Endothelial cell of hepatic sinusoid (primary cell): ENCODE measurements around the gene CCL22.
"Not testable (repeated sequence)": the region's sequence is repeated elsewhere in the genome, so short reads cannot be mapped to it uniquely, and the experiment has no call there.

Experiments
- in situ Hi-C: cut with HindIII; loops from 2 replicates; pipeline ENCODE4 v1.10.0; 2017; ENCODE audit warnings: low sequenced_read_pairs

The CCL22 gene

DNA sequence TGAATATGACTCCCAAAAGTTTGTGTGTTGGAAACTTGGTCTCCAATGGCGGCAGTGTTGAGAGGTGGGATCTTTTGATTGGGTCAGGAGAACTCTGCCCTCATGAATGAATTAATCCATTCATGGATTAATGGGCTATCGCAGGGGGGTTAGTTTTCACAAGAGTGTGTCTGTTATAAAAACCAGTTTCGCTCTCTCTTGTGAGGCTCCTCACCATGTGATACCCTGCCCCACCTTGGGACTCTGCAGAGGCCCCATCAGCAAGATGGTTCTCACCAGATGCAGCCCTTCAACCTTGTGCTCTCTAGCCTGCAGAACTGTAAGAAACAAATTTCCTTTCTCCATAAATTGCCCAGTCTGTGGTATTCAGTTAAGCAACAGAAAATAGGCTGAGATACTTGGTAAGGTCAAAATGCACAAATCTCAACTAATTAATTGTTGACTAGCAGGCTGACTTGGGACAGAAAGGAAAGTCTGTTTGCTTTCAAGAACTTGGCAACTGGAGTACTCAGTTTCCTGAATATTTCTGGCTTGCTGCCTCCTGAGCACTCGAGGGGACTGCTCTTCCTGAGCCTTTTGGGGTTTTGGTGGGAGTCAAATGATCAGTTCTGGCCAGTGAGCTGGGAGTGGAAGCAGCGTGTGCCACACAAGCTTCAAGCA, 32.2 kb downstream of the CCL22 start:
- in situ Hi-C loops: loop anchor here (5.0 kb wide), 1 partner anchor 43 kb away; no protein-coding TSS in a partner anchor

DNA sequence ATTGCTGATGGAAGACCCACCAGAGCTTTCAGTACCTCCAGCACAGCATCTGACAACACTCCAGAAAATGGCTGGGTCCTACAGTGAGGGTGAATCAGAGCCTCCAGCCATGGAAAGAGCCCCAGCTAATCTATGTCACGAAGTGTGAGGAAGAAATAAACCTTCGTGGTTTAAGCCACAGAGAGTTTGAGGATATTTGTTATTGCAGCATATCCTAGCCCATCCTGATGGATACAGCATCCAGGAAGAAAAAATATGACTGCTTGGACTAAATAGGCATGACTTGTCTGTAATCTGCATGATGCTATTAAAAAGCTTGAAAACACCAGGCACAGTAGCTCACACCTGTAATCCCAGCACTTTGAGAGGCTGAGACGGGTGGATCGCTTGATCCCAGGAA, 32.7 kb downstream of the CCL22 start:
- in situ Hi-C loops: loop anchor here (5.0 kb wide), 1 partner anchor 44 kb away; no protein-coding TSS in a partner anchor

DNA sequence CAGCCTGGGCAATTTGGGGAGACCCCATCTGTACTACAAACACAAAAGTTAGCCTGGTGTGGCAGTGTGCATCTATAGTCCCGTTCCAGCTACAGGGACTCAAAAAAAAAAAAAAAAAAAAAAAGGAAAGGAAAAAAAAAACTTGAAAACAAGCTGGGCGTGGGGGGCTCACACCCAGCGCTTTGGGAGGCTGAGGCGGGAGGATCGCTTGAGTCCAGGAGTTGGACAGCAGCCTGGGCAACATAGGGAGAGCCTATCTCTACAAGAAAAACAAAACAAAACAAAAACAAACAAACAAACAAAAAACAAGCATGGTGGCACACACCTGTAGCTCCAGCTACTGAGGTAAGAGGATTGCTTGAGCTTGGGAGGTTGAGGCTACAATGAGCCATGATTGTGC, 33.1 kb downstream of the CCL22 start:
- in situ Hi-C loops: loop anchor here (5.0 kb wide), 1 partner anchor 44 kb away; no protein-coding TSS in a partner anchor

DNA sequence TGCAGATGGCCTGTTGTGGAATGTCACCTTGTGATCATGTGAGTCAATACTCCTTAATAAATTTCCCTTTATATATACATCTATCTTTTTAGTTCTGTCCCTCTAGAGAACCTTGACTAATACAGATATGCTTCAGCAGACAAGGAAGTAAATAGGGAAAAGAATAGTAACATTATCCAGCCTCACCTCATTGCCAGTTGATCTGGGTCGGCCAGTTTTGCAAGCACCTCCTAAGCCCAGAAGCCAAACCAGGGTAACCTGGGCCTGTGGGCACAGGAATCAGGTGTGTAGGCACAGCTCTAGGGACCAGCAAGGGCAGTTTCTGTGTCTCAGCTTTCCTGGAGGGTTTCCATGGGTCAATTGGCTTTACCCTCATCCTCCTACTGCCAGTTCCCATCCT, 34.1 kb downstream of the CCL22 start:
- in situ Hi-C loops: loop anchor here (5.0 kb wide), 1 partner anchor 45 kb away; no protein-coding TSS in a partner anchor

DNA sequence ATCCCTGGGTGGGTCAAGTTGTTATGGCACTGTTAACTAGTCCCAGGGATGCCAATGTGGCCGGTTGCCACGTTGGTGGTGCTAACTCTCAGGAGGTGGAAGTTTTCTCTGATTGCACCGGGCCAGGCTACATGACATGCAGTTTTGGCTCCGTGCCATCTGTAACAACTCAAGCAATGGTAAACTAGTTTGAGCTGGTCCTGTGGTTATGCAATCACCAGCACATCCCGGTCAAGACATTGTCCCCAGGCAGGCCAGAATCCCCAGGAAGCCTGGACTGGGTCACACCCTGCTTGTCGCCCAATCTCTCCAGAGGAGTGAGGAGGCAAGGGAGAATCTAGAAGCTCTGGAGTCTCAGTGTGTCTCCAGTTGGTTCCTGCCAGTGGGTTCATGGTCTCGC, 35.9 kb downstream of the CCL22 start:
- in situ Hi-C loops: loop anchor here (5.0 kb wide), 1 partner anchor 47 kb away; no protein-coding TSS in a partner anchor

DNA sequence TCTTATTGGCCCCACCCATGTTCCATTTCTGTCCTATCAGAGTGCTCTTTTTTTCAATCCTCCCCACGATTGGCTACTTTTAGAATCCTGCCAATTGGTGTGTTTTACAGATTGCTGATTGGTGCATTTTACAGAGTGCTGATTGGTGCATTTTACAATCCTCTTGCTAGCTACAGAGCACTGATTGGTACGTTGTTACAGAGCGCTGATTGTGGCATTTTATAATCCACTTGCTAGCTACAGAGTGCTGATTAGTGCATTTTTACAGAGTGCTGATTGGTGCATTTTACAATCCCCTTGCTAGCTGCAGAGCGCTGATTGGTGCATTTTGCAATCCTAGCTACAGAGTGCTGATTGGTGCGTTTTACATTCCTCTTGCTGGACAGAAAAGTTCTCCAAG, 36.4 kb downstream of the CCL22 start:
- in situ Hi-C loops: no loop called here

DNA sequence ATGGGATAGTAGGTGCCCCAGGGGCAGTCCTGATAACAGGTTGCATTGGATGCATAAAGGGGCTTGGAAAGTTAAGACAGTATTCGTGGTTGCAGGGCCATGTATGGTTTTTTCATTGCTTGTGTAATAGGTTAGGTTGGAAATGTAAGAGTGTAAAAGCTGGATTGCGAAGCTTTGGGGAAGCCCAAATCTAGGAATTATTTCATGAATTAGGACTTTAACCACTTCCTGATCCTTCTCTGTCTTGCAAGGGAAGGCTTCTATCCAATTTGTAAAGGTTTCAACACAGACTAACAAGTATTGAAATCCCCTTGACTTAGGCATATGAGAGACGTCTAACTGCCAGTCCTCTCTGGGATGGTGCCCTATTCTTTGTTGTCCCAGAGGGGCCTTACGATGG, 38.2 kb downstream of the CCL22 start:
- in situ Hi-C loops: no loop called here

DNA sequence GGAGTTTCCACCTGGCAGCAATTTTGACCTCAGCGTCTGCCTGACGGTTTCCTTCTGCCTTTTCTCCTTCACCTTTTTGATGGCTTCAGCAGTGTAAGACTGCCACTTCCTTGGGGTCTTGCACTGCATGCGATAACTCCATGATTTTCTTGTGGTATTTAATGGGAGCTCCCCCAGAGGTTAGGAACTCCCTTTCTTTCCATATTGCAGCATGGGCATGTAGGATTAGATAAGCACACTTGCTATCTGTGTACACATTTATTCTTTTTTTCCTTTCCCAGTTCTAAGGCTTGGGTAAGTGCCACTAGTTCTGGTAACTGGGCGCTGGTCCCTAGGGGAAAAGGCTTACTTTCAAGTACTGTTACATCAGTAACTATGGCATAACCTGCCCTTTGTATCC, 38.9 kb downstream of the CCL22 start:
- in situ Hi-C loops: not testable (repeated sequence)

DNA sequence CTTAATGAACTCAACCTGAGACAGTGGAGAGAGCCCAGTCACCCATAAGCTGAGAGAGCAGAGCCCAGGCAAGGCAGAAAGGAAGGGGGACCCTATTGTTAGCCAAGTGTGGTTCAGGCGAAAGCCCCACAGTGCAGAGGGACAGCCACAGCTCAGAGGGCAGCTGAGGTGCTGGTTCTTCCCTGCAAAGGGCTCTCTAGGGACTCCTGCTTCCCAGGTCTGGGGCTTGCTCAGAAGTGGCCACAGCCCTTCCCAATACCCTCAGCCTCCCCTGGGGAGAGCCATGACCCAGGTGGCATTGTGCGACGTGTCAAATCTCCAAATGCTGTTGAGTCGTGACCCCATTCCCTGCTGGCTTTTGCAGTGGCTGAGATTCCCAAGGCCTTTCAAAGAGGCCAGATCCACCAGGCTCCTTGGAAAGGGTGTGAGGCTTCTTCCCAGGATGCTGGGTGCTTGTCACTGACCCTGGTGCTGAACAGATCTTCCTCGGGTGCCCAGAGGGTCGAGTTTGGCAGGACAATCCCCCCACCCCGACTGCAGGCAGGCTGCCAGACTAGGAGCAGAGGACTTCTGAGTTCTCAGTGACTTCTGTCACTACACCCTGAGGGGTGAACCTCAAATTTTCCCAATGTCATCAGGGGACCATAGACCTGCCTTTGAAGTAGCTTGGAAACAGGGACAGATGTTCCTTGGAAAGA, 43.5 kb downstream of the CCL22 start:
- in situ Hi-C loops: no loop called here

DNA sequence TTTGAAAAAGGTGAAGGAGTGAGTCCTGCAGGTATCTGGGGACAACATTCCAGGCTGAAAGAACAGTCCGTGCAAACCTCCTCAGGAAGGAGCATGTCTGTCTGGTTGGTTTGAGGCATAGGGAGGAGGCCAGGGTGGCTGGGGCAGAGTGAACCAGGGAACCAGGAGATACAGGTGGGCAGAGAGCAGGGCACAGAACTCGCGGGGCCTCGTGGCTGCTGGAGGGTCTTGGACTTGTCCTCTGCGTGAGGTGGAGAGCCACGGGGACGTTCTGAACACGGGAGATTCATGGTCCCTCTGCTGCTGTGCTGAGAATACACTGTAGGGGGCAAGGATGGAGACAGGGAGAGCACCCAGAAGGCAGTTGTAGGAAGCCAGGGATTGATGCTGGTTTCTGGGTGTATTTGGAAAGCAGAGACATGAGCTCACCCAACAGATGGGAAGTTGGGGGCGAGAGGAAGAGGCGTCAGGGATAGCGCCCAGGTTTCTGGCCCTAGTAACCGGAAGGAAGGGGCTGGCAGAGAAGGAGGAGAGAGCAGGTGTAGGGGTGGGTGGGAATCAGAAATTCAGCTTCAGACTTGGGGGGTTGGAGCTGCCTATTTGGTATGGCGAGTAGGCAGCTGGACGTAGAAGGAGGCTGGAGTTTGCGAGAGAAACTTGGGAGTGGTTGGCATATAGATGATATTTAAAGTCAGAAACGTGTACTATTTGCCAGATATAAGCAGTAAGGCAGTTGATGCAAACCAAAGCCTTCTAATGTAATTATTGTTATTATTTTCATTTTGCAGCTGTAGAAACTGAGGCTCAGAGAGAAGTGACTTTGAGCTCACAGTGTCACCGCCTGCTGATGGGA, 45.6 kb downstream of the CCL22 start, which contains the start of gene CCL17:
Gene CCL17, plus strand, starts transcription at position 803 of the 853 bp plus-strand sequence. CDS start 9,166 bp downstream, outside the sequence.
- in situ Hi-C loops: no loop called here

DNA sequence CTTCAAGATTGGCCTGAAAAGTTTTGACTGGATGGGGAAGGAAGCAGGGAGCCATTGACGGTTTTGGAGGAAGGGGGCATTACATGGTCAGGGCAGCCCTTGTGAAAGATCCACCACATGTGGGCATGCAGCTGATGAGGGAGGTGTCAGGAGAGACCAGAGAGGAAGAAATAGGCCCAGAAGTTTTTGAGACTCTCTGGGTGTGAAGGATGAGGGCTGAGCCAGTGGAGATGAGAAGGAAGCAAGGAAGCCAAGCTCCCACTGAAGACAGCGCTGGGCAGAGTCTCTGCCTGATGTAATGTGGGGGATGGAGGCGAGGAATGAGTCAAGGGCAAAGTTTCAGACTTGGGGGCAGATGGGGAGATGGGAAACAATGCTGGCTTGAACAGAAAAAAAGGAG, 46.5 kb downstream of the CCL22 start:
- in situ Hi-C loops: no loop called here

DNA sequence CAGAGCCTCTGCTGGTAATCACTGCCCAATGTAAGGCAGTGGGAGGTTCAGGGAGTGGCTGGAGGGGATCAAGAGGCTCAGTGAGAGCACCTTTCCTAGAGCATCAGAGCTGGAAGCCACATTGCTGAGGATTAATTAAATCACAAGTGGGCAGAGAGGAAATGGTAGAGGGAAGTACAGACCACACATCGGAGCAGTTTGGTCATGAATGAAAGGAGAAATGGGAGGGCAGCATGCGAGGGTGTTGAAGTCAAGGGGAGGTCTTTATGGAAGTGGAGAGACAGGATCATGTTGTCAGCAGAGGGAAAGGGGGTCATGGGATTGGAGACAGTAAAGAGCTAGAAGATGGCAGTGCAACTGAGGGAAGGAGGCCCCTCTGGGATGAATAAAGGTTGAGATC, 48.3 kb downstream of the CCL22 start:
- in situ Hi-C loops: no loop called here

DNA sequence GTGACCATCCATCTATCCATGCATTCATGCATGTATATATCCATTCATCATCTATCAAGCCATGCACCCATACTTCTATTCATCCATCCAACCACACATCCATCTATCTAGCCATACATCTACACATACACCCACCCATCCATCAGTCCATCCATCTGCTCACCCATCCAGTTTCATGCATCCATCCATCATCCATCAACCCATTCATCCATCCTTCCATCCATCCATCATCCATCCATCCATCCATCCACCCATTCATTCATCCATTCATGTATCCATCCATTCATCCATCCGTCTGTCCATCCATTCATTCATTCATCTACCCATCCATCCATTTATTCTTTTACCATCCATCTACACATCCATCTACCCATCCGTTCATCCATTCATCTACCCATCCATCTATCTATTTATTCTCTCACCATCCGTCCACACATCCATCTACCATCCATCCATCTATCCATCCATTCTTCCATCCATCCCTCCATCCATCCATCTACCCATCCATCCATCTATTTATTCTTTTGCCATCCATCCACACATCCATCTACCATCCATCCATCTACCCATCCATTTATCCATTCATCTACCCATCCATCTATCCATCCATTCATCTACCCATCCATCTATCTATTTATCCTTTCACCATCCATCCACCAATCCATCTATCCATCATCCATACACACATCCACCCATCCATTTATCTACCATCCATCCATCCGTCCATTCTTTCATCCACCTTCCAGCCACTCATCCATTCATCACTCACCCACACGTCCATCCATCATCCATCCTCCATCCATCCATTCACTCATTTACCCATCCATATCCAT, 49.2 kb downstream of the CCL22 start:
- in situ Hi-C loops: no loop called here

DNA sequence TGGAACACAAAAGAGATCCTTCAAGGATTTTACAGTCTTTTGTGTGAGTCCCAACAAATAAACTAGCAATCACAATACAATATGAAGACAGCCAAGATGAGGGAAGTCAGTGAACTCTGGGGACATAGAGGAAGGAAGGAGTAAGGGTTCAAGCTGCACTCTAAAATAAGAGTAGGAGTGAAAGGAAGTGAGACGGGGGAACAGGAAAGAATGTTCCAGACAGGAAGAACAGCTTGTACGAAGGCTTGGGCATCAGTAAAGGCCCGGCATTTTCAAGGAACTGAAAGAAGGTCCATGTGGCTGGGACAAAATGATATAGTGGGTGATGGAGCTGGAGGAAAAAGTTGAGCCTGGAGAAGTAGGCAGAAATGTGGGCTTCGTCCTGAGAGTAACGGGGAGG, 50.5 kb downstream of the CCL22 start:
- in situ Hi-C loops: no loop called here

DNA sequence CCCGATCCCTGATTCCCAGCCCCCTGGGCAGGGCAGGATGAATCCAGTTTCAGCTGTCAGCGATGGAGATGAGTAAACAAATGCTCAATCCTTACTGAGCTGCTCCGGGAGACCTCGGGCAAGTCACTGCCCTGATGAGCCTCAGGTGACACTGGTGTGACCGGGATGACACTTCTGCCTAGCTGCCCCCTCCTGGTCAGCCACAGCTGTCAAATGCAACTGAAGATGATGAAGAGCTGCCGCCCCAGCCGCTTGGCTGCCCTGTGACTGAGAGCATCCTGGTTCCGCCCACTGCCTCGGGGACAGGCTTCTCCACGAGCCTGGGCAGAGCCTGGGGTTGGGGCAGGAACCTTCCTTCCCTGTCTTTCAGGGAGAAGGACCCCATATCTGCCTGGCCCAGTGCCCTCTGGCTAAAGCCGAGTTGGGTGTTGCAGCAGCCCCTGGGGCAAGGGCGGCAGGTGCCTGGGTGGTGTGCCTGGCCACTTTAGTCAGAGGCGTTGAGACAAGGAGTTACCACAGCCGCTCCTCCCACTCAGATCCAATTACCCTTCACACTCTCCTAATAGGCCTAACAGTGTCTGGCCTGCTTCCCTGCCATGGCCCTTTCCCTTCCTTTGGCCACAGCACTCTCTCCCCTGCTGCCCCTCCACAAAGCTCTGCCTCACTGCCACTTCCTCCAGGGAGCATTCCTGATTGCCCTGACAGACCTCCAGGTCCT, 51.4 kb downstream of the CCL22 start:
- in situ Hi-C loops: no loop called here

DNA sequence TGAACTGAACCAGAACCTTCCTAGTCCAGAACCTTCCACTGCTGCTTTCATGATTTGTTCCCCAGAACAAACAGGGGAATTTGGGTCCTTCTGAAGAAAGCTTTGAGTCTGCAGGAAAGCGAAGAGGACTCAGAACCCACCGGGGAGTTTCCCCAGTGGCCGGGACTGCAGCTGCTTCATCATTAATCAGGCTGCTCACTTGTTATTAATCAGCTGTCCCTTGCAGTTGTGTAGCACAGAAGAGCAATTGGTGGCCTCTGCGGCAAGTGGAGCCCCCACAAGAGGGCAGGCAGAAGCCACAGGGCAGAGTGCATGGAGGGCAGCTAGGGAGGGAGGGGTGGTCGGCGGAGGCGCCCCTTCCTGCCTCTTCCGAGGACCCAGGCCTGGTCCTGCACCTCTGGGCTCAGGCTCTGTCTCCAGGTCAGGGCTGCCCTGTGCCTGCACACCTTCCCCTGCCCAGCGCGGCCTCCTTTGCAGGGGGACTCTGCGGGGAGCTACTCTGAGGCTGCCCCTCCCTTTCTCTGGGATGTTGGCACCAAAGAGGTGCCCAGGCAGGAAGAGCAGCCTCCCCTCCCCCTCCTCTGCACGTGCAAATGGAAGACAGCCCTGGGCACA, 52.9 kb downstream of the CCL22 start:
- in situ Hi-C loops: no loop called here

DNA sequence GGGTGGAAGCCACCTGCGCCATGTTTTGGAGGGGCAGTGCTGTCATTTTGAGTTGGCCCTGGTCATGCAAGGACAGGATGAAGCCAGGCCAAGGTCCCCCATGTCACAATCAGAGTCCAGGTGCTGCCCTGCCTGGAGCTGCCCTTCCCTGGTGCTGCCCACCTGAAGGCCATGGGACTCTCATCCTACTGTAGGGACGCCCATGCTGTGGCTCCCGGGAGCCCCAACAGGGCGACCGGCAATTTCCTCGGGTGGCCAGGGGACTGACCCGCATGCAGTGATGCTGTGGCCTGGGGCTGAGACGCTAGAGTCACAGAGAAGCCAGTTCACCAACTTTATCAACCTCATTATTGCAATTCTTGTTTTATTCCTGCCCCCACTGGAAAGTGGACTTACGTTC, 54.0 kb downstream of the CCL22 start:
- in situ Hi-C loops: no loop called here

DNA sequence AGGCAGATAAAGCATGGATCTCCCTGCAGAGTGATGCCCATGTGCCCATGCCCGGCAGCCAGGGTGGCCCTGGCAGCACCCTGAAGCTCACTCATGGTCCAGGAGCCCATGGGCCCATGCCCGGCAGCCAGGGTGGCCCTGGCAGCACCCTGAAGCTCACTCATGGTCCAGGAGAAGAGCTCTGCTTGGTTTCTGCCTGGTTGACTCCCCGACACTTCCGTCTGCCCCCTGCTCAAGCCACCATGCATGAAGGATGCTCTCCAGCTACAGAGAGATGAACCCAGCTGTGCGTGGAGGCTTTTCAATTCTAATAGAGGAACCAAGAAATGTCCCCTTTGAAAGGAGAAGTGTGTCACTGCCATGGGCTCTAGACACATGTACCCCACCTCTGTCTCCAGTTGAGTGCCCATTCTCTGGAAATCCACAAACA, 54.7 kb downstream of the CCL22 start:
- in situ Hi-C loops: no loop called here

DNA sequence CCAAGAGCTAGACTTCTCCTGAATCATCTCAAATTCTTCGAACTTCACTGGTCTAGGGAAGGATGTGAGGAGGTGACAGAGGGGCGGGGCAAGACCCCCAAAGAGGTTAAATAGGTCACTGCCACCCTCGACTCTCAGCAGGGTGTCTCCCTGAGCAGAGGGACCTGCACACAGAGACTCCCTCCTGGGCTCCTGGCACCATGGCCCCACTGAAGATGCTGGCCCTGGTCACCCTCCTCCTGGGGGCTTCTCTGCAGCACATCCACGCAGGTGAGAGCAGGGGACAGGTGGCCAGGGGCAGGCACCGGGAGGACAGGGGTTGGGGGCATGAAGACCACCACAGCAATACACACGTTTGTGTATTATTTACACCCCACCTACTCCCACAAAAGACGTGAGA, 55.1 kb downstream of the CCL22 start:
- in situ Hi-C loops: no loop called here
